ENCODE data around the gene FCGR3A. TPM values are rescaled to one million over a fixed set of nuclear protein-coding genes. Genes with fewer than 3 reads are reported as not detected.
"Not testable (repeated sequence)": the region's sequence is repeated elsewhere in the genome, so short reads cannot be mapped to it uniquely, and the experiment has no call there.

Gene FCGR3A
- total RNA-seq, 4 donors from 2014 or later: 2.2 to 16.2 (median 6.7) TPM

- intact Hi-C loops (cut with DNase I; ENCODE audit: low total_unique reads); DNase-seq; H3K4me1 ChIP-seq; H3K27ac ChIP-seq; H3K9me3 ChIP-seq; H3K4me3 ChIP-seq; H3K36me3 ChIP-seq; H3K27me3 ChIP-seq: not testable (repeated sequence)
Observed at GRCh38 chr1:161550942-161551341, 1.3 kb upstream of the FCGR3A start.

- H3K4me1 ChIP-seq; DNase-seq; H3K27me3 ChIP-seq; H3K36me3 ChIP-seq; H3K9me3 ChIP-seq; H3K4me3 ChIP-seq; H3K27ac ChIP-seq; intact Hi-C loops (cut with DNase I; ENCODE audit: low total_unique reads): not testable (repeated sequence)
Observed at GRCh38 chr1:161548749-161549406, 740 bp downstream of the FCGR3A start.

GRCh38 chr1:161547995-161548741, 1.4 kb downstream of the FCGR3A start:
- intact Hi-C loops (cut with DNase I; ENCODE audit: low total_unique reads); H3K4me3 ChIP-seq; DNase-seq; H3K9me3 ChIP-seq; H3K36me3 ChIP-seq; H3K4me1 ChIP-seq; H3K27ac ChIP-seq; H3K27me3 ChIP-seq: not testable (repeated sequence)

- not testable (repeated sequence) for H3K36me3 ChIP-seq
Observed at GRCh38 chr1:161545005-161545731, 4.5 kb downstream of the FCGR3A start.

GRCh38 chr1:161543125-161543524, 6.5 kb downstream of the FCGR3A start:
- DNase-seq; H3K36me3 ChIP-seq; H3K27ac ChIP-seq; intact Hi-C loops (cut with DNase I; ENCODE audit: low total_unique reads); H3K9me3 ChIP-seq; H3K4me3 ChIP-seq; H3K4me1 ChIP-seq; H3K27me3 ChIP-seq: not testable (repeated sequence)

More at GRCh38 chr1:161545005-161545731, 4.5 kb downstream of the FCGR3A start:
- H3K27ac ChIP-seq; H3K27me3 ChIP-seq; H3K4me1 ChIP-seq; DNase-seq; H3K4me3 ChIP-seq; H3K9me3 ChIP-seq; intact Hi-C loops (cut with DNase I; ENCODE audit: low total_unique reads): not testable (repeated sequence)

- DNase-seq; H3K4me3 ChIP-seq; H3K9me3 ChIP-seq; H3K4me1 ChIP-seq; intact Hi-C loops (cut with DNase I; ENCODE audit: low total_unique reads); H3K27ac ChIP-seq; H3K36me3 ChIP-seq; H3K27me3 ChIP-seq: not testable (repeated sequence)
Observed at GRCh38 chr1:161542091-161542559, 7.5 kb downstream of the FCGR3A start.

- H3K4me1 ChIP-seq; DNase-seq; H3K9me3 ChIP-seq; H3K36me3 ChIP-seq; H3K27me3 ChIP-seq; intact Hi-C loops (cut with DNase I; ENCODE audit: low total_unique reads): not testable (repeated sequence)
- H3K4me3 ChIP-seq: peak overlapping the region in 1 of 2 donors; percentile 41
- H3K27ac ChIP-seq: peak overlapping the region; percentile 53 to 71
Observed at GRCh38 chr1:161540570-161540960, 9.1 kb downstream of the FCGR3A start.

GRCh38 chr1:161539731-161540569, 9.7 kb downstream of the FCGR3A start:
- H3K9me3 ChIP-seq; H3K4me1 ChIP-seq; H3K27me3 ChIP-seq; H3K36me3 ChIP-seq; intact Hi-C loops (cut with DNase I; ENCODE audit: low total_unique reads): not testable (repeated sequence)
- H3K4me3 ChIP-seq: peak overlapping the region; percentile 29 to 41
- peak; percentile 81 to 83 for DNase-seq
- peak overlapping the region; percentile 53 to 71 for H3K27ac ChIP-seq

GRCh38 chr1:161538925-161539479, 10.6 kb downstream of the FCGR3A start:
- intact Hi-C loops (cut with DNase I; ENCODE audit: low total_unique reads); H3K27ac ChIP-seq; DNase-seq; H3K9me3 ChIP-seq; H3K4me1 ChIP-seq; H3K27me3 ChIP-seq; H3K4me3 ChIP-seq; H3K36me3 ChIP-seq: not testable (repeated sequence)

GRCh38 chr1:161537068-161537669, 12.4 kb downstream of the FCGR3A start:
- H3K27ac ChIP-seq; H3K27me3 ChIP-seq; H3K9me3 ChIP-seq; DNase-seq; H3K4me3 ChIP-seq; H3K36me3 ChIP-seq; intact Hi-C loops (cut with DNase I; ENCODE audit: low total_unique reads); H3K4me1 ChIP-seq: not testable (repeated sequence)

GRCh38 chr1:161532644-161533567, 16.7 kb downstream of the FCGR3A start:
- H3K27me3 ChIP-seq; H3K4me1 ChIP-seq; H3K36me3 ChIP-seq; intact Hi-C loops (cut with DNase I; ENCODE audit: low total_unique reads); H3K9me3 ChIP-seq: not testable (repeated sequence)
- H3K4me3 ChIP-seq: peak overlapping the region in 1 of 2 donors; percentile 26
- H3K27ac ChIP-seq: peak overlapping the region; percentile 91 to 97
- DNase-seq: peak; percentile 43 to 52
